HG03460 (cell line): Measurements from ENCODE around the gene GSC2.
"Not testable (repeated sequence)": the region's sequence is repeated elsewhere in the genome, so short reads cannot be mapped to it uniquely, and the experiment has no call there.

ENCODE experiments used
- ATAC-seq: cut with Tn5 transposase; IDR thresholded peaks from one replicate; pipeline ENCODE4 v1.9.1; 2021; ENCODE audit not compliant: unreplicated experiment

The GSC2 gene

DNA sequence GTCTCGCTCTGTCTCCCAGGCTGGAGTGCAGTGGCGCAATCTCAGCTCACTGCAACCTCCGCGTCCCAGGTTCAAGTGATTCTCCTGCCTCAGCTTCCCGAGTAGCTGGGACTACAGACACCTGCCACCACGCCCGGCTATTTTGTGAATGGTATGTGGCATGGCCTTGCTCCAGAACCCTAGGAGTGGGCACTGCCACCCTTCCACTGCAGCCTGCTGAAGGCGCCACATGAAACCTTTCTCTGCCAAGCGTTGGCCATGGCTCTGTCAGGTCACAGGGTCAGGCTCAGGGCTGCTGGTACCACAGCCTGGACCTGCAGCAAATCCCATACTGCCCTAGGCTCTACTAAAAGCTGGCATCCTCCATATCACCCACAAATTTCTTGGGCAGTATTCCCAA is 6.0 kb upstream of the GSC2 start:
- not testable (repeated sequence) for ATAC-seq

- no peak for ATAC-seq
Observed at GRCh38 chr22:19152942-19153883, 3.1 kb upstream of the GSC2 start.

DNA sequence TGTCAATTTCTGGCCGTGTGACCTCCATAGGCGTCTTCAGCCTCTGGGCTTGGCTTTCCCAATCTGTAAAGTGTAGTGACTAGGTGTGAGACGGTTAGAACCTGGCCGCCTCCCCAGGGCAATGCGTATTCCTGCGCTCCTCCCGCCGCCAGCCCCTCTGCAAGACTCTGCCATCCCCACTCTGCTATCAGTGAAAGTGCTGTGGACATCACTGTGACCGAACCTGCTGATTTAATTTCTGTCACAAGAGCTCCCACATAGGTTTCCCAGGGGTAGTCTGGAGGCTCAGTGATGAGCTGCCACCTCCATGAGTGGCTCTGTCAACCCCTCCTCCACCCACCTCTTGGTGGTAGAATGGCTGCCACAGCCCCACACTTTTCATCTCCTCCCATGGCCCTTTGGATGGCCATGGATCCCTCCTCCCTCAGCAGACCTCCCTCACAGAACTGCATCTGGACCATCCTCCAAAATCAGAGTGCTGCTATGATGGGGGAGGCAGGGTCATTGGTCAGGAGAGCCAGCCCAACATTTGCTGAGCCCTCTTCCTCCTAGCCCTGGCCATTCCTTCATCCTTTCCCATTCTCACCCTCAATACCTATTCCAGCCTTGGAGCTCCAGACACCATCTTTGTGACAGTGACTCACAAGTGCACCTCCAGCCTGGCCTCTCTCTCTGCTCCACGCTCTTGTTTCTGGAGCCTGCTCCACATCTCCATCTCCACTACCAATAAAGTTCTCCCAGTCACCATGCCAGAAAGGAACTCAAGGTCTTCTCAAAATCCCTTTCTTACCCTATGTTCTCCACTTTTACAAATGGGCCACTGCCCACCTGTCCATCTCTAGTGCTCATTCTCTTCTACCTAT is 1.5 kb upstream of the GSC2 start:
- ATAC-seq = no peak

GRCh38 chr22:19150482-19151328 is 613 bp upstream of the GSC2 start:
- no peak for ATAC-seq

GRCh38 chr22:19149047-19149883 is 827 bp downstream of the GSC2 start:
- no peak for ATAC-seq

GRCh38 chr22:19148417-19149046 is 1.6 kb downstream of the GSC2 start:
- no peak for ATAC-seq

- ATAC-seq = no peak
Observed at GRCh38 chr22:19147195-19147780, 2.8 kb downstream of the GSC2 start.

GRCh38 chr22:19146215-19146968 is 3.7 kb downstream of the GSC2 start:
- ATAC-seq = no peak

GRCh38 chr22:19143967-19144400 is 6.1 kb downstream of the GSC2 start:
- no peak for ATAC-seq

DNA sequence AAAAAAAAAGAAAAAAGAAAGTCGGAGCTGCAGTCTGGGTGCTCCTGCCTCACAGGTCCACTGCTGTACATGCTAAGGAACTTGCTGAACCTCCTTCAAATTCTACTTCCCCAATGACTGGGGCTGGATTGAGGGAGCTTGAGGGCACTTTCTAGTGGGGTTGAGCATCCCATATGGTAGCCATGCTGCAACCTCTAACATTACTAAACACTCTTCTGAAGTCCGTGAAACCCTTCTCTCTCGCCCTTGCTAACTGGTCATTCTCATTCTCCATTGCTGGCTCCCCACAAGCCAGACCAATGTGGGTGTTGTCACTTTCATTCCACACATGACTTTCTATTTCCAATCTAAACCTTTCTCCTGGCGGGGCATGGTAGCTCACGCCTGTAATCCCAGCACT is 6.9 kb downstream of the GSC2 start:
- ATAC-seq = no peak

GRCh38 chr22:19142394-19142793 is 7.7 kb downstream of the GSC2 start:
- ATAC-seq = no peak

- ATAC-seq = no peak
Observed at GRCh38 chr22:19139974-19140373, 10.1 kb downstream of the GSC2 start.

DNA sequence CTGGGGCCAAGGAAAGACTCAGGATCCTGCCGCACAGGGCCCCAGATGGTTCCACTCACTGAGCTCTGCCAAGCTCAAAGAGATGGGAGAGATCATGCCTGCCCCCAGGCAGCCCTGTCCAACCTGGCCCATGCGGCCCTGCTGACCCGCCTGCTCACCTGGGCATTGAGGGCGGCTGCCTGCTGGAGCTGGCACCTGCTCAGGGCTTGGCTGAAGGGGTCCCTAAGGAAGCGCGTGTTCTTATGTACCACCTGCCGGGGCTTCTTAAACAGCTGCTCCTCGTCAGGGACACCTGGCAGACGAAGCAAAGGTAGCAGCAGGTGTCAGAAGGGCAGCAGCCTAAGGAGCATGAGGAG is 11.1 kb downstream of the GSC2 start:
- no peak for ATAC-seq

GRCh38 chr22:19138217-19139000 is 11.7 kb downstream of the GSC2 start:
- no peak for ATAC-seq

DNA sequence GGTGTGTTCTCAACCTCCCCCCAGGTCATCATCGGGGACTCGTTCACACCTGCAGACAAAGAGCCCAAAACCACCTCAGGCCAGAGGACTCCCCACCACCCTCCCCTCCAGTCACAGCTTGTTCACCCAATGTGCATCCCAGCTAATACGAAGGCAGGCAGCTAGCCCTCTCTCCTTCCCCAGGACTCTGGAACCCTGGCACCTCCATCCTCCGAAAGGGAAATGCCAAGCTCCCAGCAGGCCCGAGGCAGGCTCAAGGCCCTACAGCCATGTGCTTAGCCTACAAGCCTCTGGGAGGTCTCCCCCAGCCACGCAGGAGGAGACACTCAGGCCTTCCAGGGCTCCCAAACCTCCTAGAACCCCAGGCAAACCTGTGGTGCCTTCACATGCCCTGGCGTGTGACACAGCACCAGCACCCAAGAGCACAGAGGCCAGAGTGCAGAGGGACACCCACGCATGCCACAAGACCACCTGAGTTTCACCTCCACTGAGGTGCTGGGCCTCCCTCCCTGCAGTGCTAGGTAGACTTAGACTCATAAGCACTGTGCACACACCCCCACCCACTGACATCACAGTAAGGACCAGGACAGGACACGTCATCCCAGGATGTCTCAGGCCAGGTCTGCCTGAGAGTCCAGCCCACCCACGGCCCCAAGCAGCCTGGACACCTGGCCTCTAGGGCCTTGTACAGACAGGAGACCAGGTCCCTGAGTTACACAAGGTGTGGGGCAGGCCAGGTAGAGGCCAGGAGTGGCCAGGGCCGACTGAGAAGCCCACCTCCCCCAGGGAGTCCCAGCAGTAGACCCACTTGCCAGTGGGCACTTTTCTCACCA is 12.5 kb downstream of the GSC2 start:
- no peak for ATAC-seq

DNA sequence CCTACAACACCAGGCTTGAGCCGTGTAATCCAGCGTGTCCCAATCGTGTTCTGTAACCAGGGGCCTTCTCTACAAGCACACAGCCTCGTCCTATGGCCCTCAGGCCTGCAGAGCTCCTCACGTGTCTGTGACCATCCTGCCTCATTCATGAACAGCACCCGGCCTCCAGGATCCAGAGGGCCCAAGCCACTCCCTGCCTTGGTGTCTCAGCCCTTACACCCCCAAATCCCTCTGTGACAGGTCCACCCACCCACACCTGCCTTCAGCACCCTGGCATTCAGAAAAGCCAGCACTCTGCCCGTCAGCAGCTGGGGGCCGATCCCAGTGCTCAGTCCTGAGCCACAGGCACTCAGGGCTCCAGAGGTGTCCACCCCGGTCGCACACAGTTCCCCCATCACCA is 13.2 kb downstream of the GSC2 start:
- no peak for ATAC-seq

DNA sequence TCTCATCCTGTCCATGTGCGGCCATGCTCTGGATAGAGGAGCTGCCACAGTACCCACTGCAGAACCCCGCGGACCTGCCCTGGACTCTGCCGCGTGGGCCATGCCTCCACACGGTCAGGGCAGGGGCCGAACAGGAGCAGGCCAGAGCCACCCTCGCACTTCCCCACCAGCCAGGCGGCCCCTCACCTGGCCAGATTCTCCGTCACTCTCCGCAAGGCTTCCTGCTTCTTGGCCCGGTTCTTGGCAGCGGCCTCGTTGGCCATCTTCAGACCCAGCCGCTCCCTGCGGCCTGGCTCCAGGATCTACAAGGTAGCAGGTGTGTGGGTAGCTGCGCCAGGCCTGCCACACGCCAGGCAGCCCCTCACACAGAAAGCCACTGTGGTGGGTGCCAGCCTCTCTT is 15.2 kb downstream of the GSC2 start:
- ATAC-seq = no peak
